Measurements from ENCODE around the gene HERPUD1.

GRCh38 chr16:56985288-56985961 is 53.5 kb downstream of the HERPUD1 start:
- TF ChIP-seq ZNF660 (tag by site-specific recombination; IDR thresholded peaks at IDR 0.05) = peak; percentile 69; the same call in 1 of the 2 replicates
- TF ChIP-seq, protein P1, sequence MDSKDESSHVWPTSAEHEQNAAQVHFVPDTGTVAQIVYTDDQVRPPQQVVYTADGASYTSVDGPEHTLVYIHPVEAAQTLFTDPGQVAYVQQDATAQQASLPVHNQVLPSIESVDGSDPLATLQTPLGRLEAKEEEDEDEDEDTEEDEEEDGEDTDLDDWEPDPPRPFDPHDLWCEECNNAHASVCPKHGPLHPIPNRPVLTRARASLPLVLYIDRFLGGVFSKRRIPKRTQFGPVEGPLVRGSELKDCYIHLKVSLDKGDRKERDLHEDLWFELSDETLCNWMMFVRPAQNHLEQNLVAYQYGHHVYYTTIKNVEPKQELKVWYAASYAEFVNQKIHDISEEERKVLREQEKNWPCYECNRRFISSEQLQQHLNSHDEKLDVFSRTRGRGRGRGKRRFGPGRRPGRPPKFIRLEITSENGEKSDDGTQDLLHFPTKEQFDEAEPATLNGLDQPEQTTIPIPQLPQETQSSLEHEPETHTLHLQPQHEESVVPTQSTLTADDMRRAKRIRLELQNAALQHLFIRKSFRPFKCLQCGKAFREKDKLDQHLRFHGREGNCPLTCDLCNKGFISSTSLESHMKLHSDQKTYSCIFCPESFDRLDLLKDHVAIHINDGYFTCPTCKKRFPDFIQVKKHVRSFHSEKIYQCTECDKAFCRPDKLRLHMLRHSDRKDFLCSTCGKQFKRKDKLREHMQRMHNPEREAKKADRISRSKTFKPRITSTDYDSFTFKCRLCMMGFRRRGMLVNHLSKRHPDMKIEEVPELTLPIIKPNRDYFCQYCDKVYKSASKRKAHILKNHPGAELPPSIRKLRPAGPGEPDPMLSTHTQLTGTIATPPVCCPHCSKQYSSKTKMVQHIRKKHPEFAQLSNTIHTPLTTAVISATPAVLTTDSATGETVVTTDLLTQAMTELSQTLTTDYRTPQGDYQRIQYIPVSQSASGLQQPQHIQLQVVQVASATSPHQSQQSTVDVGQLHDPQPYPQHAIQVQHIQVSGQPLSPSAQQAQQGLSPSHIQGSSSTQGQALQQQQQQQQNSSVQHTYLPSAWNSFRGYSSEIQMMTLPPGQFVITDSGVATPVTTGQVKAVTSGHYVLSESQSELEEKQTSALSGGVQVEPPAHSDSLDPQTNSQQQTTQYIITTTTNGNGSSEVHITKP (tag by site-specific recombination; IDR thresholded peaks at IDR 0.05) = peak; percentile 79
- TF ChIP-seq ZNF549 (tag by site-specific recombination; IDR thresholded peaks at IDR 0.05) = no peak
- TF ChIP-seq CTCF (tag by site-specific recombination; IDR thresholded peaks at IDR 0.05) = no peak

Data from HEK293 (cell line).